ENCODE measurements around the gene ARHGAP9. TPM values are rescaled to one million over a fixed set of nuclear protein-coding genes. Genes with fewer than 3 reads are reported as not detected.
"Not testable (repeated sequence)": the region's sequence is repeated elsewhere in the genome, so short reads cannot be mapped to it uniquely, and the experiment has no call there.

Gene ARHGAP9
- total RNA-seq, 2 donors from 2014 or later = 151 to 195 TPM

- no peak overlapping the region for H3K27ac Mint-ChIP-seq
- H3K9me3 Mint-ChIP-seq = peaks cover 0 to 7% of the 10 kb centered on the region in 2 donors
- ATAC-seq (no peak), DNase-seq (ENCODE audit: low spot score in 2 of 2) (no peak)
- peaks cover 7 to 8% of the 10 kb centered on the region in 2 donors for H3K36me3 Mint-ChIP-seq
Measured at GRCh38 chr12:57446292-57446960, 33.2 kb downstream of the ARHGAP9 start.

GRCh38 chr12:57444744-57445143 lies 34.9 kb downstream of the ARHGAP9 start:
- no peak for DNase-seq (ENCODE audit: low spot score in 2 of 2)
- Mint-ChIP-seq H3K27ac (peak overlapping the region in 1 of 2 donors; percentile 6), H3K9me3 (peaks cover 0 to 7% of the 10 kb centered on the region in 2 donors), H3K36me3 (peaks cover 7 to 8% of the 10 kb centered on the region in 2 donors)
- ATAC-seq = no peak

GRCh38 chr12:57444337-57444736 lies 35.3 kb downstream of the ARHGAP9 start:
- H3K27ac Mint-ChIP-seq; ATAC-seq; H3K36me3 Mint-ChIP-seq; DNase-seq (ENCODE audit: low spot score in 2 of 2); H3K9me3 Mint-ChIP-seq: not testable (repeated sequence)

GRCh38 chr12:57441846-57442427 lies 37.7 kb downstream of the ARHGAP9 start:
- Mint-ChIP-seq H3K9me3 (peaks cover 0 to 7% of the 10 kb centered on the region in 2 donors), H3K27ac (no peak overlapping the region), H3K36me3 (peaks cover 7 to 8% of the 10 kb centered on the region in 2 donors)
- peak in 1 of 2 donors; percentile 26 for DNase-seq (ENCODE audit: low spot score in 2 of 2)
- ATAC-seq = no peak

GRCh38 chr12:57441393-57441792 lies 38.3 kb downstream of the ARHGAP9 start:
- not testable (repeated sequence) for DNase-seq (ENCODE audit: low spot score in 2 of 2)

GRCh38 chr12:57439762-57440266 lies 39.9 kb downstream of the ARHGAP9 start:
- no peak overlapping the region for H3K27ac Mint-ChIP-seq
- DNase-seq (ENCODE audit: low spot score in 2 of 2) = no peak
- peaks cover 7 to 8% of the 10 kb centered on the region in 2 donors for H3K36me3 Mint-ChIP-seq
- H3K9me3 Mint-ChIP-seq = peaks cover 0 to 7% of the 10 kb centered on the region in 2 donors
- no peak for ATAC-seq

More at GRCh38 chr12:57441393-57441792, 38.3 kb downstream of the ARHGAP9 start:
- H3K36me3 Mint-ChIP-seq, ATAC-seq, H3K27ac Mint-ChIP-seq, H3K9me3 Mint-ChIP-seq: not testable (repeated sequence)

GRCh38 chr12:57438400-57438799 lies 41.3 kb downstream of the ARHGAP9 start:
- ATAC-seq (no peak), DNase-seq (ENCODE audit: low spot score in 2 of 2) (no peak)
- Mint-ChIP-seq H3K9me3 (peaks cover 0 to 7% of the 10 kb centered on the region in 2 donors), H3K27ac (no peak overlapping the region), H3K36me3 (peaks cover 7 to 8% of the 10 kb centered on the region in 2 donors)

GRCh38 chr12:57435293-57435692 lies 44.4 kb downstream of the ARHGAP9 start:
- Mint-ChIP-seq H3K27ac (peak overlapping the region; percentile 46 to 79), H3K9me3 (no peaks in the 10 kb centered on the region), H3K36me3 (peaks cover 1 to 7% of the 10 kb centered on the region in 2 donors)
- ATAC-seq (no peak), DNase-seq (ENCODE audit: low spot score in 2 of 2) (peak in 1 of 2 donors; percentile 47)

GRCh38 chr12:57434517-57435223 lies 45.0 kb downstream of the ARHGAP9 start, which contains the start of gene INHBC:
Gene INHBC (plus strand): TSS chr12:57434784. CDS start chr12:57434887, 103 bp downstream.
- DNase-seq (ENCODE audit: low spot score in 2 of 2) = peak in 1 of 2 donors; percentile 53
- Mint-ChIP-seq H3K9me3 (no peaks in the 10 kb centered on the region), H3K36me3 (peaks cover 7 to 13% of the 10 kb centered on the region in 2 donors), H3K27ac (peak within 1 kb of the TSS; percentile 46 to 79)
- no peak for ATAC-seq

- Mint-ChIP-seq H3K27ac (no peak overlapping the region), H3K36me3 (peaks cover 7 to 13% of the 10 kb centered on the region in 2 donors), H3K9me3 (no peaks in the 10 kb centered on the region)
- ATAC-seq (no peak), DNase-seq (ENCODE audit: low spot score in 2 of 2) (no peak)
Measured at GRCh38 chr12:57433370-57433769, 46.3 kb downstream of the ARHGAP9 start.

- Mint-ChIP-seq H3K27ac (peak overlapping the region; percentile 99), H3K36me3 (peaks cover 7 to 13% of the 10 kb centered on the region in 2 donors)
- no peak for ATAC-seq
Measured at GRCh38 chr12:57431654-57432188, 47.9 kb downstream of the ARHGAP9 start.

GRCh38 chr12:57430931-57431566 lies 48.6 kb downstream of the ARHGAP9 start, which contains the start of gene R3HDM2:
Gene R3HDM2 (minus strand): TSS chr12:57431043. CDS start chr12:57310428, 120,615 bp downstream.
- Mint-ChIP-seq H3K27ac (peak within 1 kb of the TSS; percentile 99), H3K36me3 (peaks cover 7 to 13% of the 10 kb centered on the region in 2 donors), H3K9me3 (no peaks in the 10 kb centered on the region)
- peak; percentile 90 to 95 for DNase-seq (ENCODE audit: low spot score in 2 of 2)
- ATAC-seq = peak; percentile 98 to 99

More at GRCh38 chr12:57431654-57432188, 47.9 kb downstream of the ARHGAP9 start:
- H3K9me3 Mint-ChIP-seq = no peaks in the 10 kb centered on the region
- no peak for DNase-seq (ENCODE audit: low spot score in 2 of 2)

GRCh38 chr12:57430112-57430930 lies 49.3 kb downstream of the ARHGAP9 start:
- Mint-ChIP-seq H3K9me3 (no peaks in the 10 kb centered on the region), H3K27ac (peak overlapping the region; percentile 99), H3K36me3 (peaks cover 12 to 13% of the 10 kb centered on the region in 2 donors)
- DNase-seq (ENCODE audit: low spot score in 2 of 2) (peak in 1 of 2 donors; percentile 56), ATAC-seq (peak; percentile 71 to 74)

GRCh38 chr12:57429473-57430111 lies 50.1 kb downstream of the ARHGAP9 start:
- H3K27ac Mint-ChIP-seq = peak overlapping the region; percentile 99
- H3K9me3 Mint-ChIP-seq = no peaks in the 10 kb centered on the region
- DNase-seq (ENCODE audit: low spot score in 2 of 2) (peak in 1 of 2 donors; percentile 52), ATAC-seq (no peak)
- H3K36me3 Mint-ChIP-seq = peaks cover 14% of the 10 kb centered on the region in 2 donors

GRCh38 chr12:57428965-57429364 lies 50.7 kb downstream of the ARHGAP9 start:
- Mint-ChIP-seq H3K36me3 (peaks cover 19 to 20% of the 10 kb centered on the region in 2 donors), H3K27ac (peak overlapping the region; percentile 83 to 99), H3K9me3 (no peaks in the 10 kb centered on the region)
- ATAC-seq (no peak), DNase-seq (ENCODE audit: low spot score in 2 of 2) (no peak)
